Left ventricle myocardium superior (tissue), 1 donor: ENCODE data around the gene OR4E1. TPM values are rescaled to one million over a fixed set of nuclear protein-coding genes. Genes with fewer than 3 reads are reported as not detected.
"Not testable (repeated sequence)": the region's sequence is repeated elsewhere in the genome, so short reads cannot be mapped to it uniquely, and the experiment has no call there.

Source experiments
- ATAC-seq: fragments of 200-7000 bp; cut with Tn5 transposase; one replicate; pipeline ENCODE4 v1.9.1; 2020; ENCODE audit warnings: mild to moderate bottlenecking, moderate library complexity
- DNase-seq: peaks from one replicate; pipeline ENCODE4 v3.0.0-alpha.2; 2020
- intact Hi-C: fragments of 100-400 bp; cut with micrococcal nuclease; formaldehyde crosslinking; loops from one replicate; pipeline ENCODE4 v1.11.0; 2022
- long read RNA-seq: library from polyadenylated mRNA; unstranded; transcript quantifications from one replicate; pipeline ENCODE4 v2.0.0, GENCODE V29; 2021
- total RNA-seq: library from RNA; stranded (reverse); fragmentation: NEBNext Ultra II Directional; extraction: Animal tissue kit (Norgen Biotek cat#: 25700); gene quantifications from one replicate; pipeline ENCODE4 v1.2.1, GENCODE V29; 2021
- donor health status: DM: no; HTN: yes; CAD: no; lungs with severe emphysema.

The OR4E1 gene
- total RNA-seq, result not detected
- long read RNA-seq, result 0 reads

- DNase-seq, result no peak
- intact Hi-C loops, result no loop called here
- no peak for ATAC-seq
These were observed at the start of gene OR4E1 for GRCh38 chr14:21673718-21674117. Gene OR4E1 (minus strand): TSS chr14:21673818. CDS start chr14:21670935, 2,883 bp downstream.

DNA sequence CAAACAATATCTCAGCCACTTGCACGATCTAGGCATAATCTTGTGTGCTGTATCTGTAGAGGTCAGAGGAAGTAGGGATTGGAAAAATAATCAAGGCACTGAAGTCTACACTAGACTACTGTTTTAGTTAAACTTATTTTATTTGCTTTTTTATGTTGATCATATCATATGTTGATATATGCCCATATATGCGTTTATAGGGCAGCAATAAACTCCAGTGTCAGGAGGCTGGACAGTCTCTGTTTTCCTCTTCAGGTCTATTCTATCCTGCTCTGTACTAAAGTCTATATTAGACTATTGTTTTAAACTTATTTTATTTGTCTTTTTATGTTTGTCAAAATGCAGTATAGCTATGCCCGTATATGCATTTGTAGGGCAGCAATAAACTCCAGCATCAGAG is 47.9 kb upstream of the OR4E1 start:
- no peak for DNase-seq

GRCh38 chr14:21719841-21720240 is 46.2 kb upstream of the OR4E1 start:
- no peak for ATAC-seq
- no peak for DNase-seq

More for the DNA sequence above, 47.9 kb upstream of the OR4E1 start:
- no peak for ATAC-seq
- intact Hi-C loops, result no loop called here

DNA sequence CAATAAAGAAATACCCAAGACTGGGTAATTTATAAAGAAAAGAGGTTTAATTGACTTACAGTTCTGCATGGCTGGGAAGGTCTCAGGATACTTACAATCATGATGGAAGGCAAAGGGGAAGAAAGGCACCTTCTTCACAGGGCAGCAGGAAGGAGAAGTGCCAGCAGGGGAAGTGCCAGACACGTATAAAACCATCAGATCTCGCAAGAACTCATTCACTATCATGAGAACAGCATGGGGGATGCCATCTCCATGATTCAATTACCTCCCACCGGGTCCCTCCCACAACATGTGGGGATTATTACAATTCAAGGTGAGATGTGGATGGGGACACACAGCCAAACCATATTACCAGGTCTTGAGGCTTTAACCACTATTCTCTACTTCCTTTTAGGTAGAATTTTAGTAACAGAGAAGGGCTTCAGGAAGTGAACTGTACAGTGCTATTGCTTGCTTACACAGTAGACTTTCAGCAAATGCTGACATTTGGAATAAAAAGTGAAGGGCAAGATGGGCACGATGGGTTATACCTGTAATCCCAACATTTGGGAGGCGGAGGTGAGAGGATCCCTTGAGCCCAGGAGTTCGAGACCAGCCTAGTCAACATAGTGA is 40.8 kb upstream of the OR4E1 start:
- intact Hi-C loops, result no loop called here
- ATAC-seq, result no peak
- no peak for DNase-seq

More at GRCh38 chr14:21719841-21720240, 46.2 kb upstream of the OR4E1 start:
- intact Hi-C loops, result no loop called here

DNA sequence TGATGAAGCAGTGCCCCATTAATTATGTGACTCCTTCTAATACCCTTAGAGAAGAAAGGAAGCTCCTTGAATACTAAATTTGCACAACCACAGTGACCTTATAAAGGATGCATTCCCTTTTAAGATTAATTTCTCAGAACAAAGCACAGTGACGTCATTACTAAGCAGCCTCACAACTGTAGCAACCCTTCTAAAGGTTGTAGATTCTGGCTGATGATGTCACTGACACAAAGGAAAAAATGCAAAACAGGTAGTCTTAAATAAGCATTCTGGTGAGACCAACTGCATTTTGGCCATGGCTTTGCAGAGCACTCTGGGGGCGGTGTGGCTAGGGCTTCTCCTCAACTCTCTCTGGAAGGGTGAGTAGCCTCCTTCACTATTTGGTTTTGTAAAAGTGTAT is 38.4 kb upstream of the OR4E1 start:
- ATAC-seq, result no peak
- no peak for DNase-seq
- intact Hi-C loops, result no loop called here

DNA sequence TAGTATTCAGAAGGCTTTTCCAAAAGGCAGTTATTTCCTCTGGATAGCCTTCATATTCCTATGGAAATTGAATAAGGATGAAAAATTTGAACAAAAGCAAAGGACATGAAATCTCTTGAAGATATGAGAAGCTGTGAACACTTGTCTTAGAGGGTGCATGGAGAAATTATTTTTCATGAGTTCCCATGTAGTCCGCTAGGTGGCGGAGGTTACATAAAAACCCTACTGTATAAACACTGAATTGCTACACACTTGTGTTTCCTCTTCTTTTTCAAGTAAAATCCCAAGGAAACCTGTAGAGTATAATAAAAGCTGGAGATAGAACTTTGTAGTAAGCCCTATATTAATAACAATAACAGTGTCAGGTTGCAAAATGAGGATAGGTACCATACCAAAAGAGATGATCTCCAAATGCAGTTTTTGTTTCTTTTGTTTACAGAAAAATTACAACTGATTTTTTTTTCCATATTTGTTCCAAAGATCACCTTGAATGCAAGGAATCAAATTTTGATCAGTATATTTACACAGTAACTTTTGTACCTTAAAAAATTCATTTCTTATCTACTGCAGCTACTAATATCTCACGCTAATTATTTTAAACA is 37.8 kb upstream of the OR4E1 start:
- DNase-seq (no peak), ATAC-seq (no peak)
- intact Hi-C loops, result no loop called here

DNA sequence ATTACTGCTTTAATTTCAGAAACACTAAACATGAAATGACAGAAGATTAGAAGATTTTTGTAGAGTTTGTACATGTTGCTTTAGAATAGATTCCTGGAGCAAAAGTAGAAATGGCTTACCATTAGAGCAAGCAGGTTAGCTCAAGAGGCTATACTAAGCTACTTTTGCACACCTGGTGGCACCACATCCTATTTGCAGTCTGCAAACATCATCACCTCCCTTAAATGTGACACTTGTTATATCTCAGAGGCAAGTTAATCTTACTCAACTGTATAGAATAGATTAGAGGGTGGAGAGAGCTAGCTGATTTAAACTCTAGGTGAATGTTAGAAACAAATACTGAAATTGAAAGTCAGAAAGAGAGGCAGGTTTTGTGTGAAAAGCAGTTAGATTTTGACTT is 30.7 kb upstream of the OR4E1 start:
- no peak for DNase-seq
- intact Hi-C loops, result no loop called here
- ATAC-seq, result no peak

GRCh38 chr14:21703357-21704326 is 30.0 kb upstream of the OR4E1 start:
- DNase-seq (no peak), ATAC-seq (no peak)
- intact Hi-C loops, result no loop called here

DNA sequence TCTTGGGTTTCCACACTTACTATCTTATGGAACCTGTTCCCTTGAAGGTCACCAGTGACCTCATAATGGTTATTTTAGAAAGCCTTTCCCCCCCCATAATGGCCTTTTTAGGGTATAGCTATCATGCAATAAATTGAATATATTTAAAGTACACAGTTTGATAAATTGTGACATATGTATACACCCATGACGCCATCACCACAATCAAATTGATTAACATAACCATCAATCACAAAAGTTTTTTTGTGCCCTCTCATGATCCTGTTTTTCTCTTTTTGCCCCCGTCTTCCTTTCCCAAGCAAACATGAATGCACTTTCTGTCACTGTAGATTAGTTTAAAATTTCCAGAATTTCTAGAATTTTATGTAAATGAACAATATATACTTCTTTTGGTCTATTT is 28.7 kb upstream of the OR4E1 start:
- intact Hi-C loops, result no loop called here
- ATAC-seq (no peak), DNase-seq (no peak)

DNA sequence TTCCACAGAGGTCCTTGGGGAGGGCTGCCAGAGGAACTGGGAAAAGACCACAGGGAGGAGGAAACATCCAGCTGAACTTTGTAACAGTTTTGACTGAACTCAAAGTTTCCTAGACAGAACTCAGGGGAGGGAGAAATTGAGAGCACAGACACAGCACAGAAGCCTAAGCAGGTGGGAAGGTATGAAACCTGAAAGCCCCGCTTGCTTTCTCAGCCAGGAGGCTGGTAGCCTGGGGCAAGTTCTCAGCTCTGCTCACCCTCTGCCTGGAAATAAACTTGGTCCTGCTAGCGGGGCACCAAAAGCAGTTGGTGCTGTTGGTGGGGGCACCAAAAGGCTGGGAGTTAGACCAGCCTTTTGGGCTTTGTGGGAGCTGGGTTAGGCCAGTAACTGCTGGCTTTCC is 25.9 kb upstream of the OR4E1 start:
- ATAC-seq (no peak), DNase-seq (no peak)
- intact Hi-C loops, result no loop called here

DNA sequence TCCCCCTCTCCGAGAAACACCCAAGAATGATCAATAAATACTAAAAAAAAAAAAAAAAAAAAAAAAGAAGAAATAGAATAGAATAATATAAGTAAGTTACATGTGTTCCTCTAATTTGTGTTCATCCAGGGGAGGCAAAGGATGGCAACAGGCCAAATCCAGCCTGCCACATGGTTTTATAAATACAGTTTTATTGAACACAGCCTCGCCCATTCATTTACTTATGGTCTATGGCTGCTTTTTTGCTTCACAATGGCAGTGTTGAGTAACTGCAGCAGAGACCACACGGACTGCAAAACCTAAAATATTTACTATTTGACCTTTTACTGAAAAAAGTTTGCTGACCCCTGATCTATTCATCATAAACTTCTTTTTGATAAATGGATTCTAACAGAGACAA is 24.9 kb upstream of the OR4E1 start:
- DNase-seq, ATAC-seq, intact Hi-C loops: not testable (repeated sequence)

- intact Hi-C loops, ATAC-seq, DNase-seq: not testable (repeated sequence)
These were observed 24.0 kb upstream of the OR4E1 start for GRCh38 chr14:21697662-21698061.

DNA sequence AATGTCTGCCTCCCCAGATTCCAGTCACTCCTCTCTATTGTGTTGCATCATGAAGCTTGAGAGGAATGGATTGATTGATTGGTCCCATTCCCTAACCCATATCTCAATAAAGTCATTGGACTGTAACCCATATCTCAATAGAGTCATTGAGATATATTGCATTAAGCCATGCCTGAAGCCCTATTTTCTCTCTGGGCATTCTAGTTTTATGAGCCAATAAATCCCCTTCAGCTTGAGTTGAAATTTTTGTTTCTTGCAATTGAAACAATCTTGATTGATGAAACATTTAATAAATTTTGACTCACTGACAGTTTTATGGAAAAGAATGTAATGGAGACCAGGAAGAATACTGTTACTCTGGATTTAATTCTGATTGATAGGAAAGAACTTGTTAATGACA is 20.8 kb upstream of the OR4E1 start:
- ATAC-seq, result no peak
- intact Hi-C loops, result no loop called here
- DNase-seq, result no peak

GRCh38 chr14:21686468-21686867 is 12.8 kb upstream of the OR4E1 start:
- DNase-seq, result no peak
- intact Hi-C loops, result no loop called here
- no peak for ATAC-seq

DNA sequence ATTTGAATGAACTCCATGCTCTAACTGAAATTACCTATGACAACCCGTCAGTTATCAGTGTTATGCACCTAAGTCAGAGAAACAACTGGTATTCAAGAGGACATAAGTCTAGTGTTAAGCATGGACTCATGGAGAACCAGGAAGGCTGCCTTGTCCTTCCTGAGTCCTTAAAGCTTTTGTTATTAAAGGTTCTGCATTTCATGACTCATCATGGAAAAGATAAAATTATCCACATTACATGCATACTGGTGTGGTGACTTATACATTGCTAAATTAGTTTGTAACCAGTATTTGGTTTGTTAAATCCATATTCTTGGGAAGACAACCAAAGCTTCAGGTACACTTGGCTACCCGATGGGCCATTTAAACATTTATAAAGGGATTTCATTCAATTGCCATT is 6.5 kb upstream of the OR4E1 start:
- ATAC-seq (no peak), DNase-seq (no peak)
- intact Hi-C loops, result no loop called here

DNA sequence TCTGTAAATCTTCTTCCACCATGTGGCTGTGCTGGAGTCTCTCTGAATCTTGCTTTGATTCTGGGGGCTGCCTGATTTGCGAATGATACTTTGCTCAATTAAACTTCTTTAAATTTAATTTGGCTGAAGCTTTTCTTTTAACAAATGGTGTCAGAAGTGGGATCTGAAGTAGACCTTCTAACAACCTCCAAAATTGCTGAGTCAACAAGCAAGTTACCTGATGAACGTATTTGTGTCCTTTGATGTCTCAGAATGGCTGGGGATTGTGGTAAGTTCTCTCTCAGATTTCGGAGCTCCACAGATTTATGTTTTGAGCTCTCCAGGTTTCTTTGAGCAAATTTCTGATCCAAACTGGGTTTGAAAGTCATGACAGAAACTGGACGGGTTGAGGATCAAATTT is 1.9 kb upstream of the OR4E1 start:
- DNase-seq, result no peak
- no peak for ATAC-seq
- intact Hi-C loops, result no loop called here

- intact Hi-C loops, result no loop called here
- ATAC-seq (no peak), DNase-seq (no peak)
These were observed 1.5 kb downstream of the OR4E1 start for GRCh38 chr14:21672116-21672515.

- ATAC-seq (no peak), DNase-seq (no peak)
- intact Hi-C loops, result no loop called here
These were observed 2.2 kb downstream of the OR4E1 start for GRCh38 chr14:21671371-21671770.

GRCh38 chr14:21669284-21669683 is 4.3 kb downstream of the OR4E1 start:
- DNase-seq (no peak), ATAC-seq (no peak)
- intact Hi-C loops, result no loop called here

DNA sequence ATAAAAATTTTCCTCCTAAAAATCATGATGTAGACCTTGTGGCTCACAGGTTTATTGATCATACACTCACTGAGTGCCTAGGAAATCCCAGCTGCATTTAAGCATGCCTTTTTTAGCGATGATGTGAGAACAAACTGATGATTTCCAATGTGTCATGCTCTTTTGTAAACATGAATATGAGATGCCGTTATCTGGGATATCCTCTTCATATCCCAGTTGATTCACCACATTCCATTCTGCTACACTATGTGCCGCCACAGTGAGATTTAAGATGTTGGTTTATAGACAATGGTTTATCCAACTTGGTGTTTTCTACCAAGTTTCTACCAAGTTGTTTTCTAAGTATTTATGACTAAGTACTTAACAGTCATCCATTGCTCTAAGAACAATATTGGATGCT is 5.2 kb downstream of the OR4E1 start:
- intact Hi-C loops, result no loop called here
- no peak for DNase-seq

More for the DNA sequence above, 5.2 kb downstream of the OR4E1 start:
- no peak for ATAC-seq
